ENCODE measurements around the gene SPIRE2. TPM values are rescaled to one million over a fixed set of nuclear protein-coding genes. Genes with fewer than 3 reads are reported as not detected.
A peak's percentile ranks its signal among the peaks of the same experiment; 100 is the strongest.
"Not testable (repeated sequence)": the region's sequence is repeated elsewhere in the genome, so short reads cannot be mapped to it uniquely, and the experiment has no call there.

Gene SPIRE2
- total RNA-seq, 1 donor from 2014 or later, result 15.8 TPM

- intact Hi-C loops (cut with DNase I), result no loop called here
- no peak overlapping the region for H3K27ac ChIP-seq
- ATAC-seq, result peak in 1 of 2 donors; percentile 2
Observed at GRCh38 chr16:89815639-89816348, 12.5 kb upstream of the SPIRE2 start.

GRCh38 chr16:89818851-89819403, 9.3 kb upstream of the SPIRE2 start:
- intact Hi-C loops (cut with DNase I); H3K36me3 ChIP-seq; H3K27me3 ChIP-seq (ENCODE audit: low read depth); H3K9me3 ChIP-seq; H3K4me3 ChIP-seq; ATAC-seq; DNase-seq; H3K27ac ChIP-seq: not testable (repeated sequence)
- H3K4me1 ChIP-seq, result peaks cover 23% of the 10 kb centered on the region

More at GRCh38 chr16:89815639-89816348, 12.5 kb upstream of the SPIRE2 start:
- no peak for DNase-seq
- Histone ChIP-seq H3K4me1 (peaks cover 12% of the 10 kb centered on the region), H3K9me3 (no peaks in the 10 kb centered on the region), H3K36me3 (no peaks in the 10 kb centered on the region), H3K4me3 (peak overlapping the region; percentile 73), H3K27me3 (ENCODE audit: low read depth) (no peaks in the 10 kb centered on the region)
- no peak for TF ChIP-seq CTCF (IDR thresholded peaks at IDR 0.05)

GRCh38 chr16:89819448-89819847, 8.8 kb upstream of the SPIRE2 start:
- H3K27me3 ChIP-seq (ENCODE audit: low read depth); H3K4me3 ChIP-seq; DNase-seq; H3K9me3 ChIP-seq; ATAC-seq; intact Hi-C loops (cut with DNase I); H3K36me3 ChIP-seq; H3K27ac ChIP-seq: not testable (repeated sequence)
- H3K4me1 ChIP-seq, result peaks cover 23% of the 10 kb centered on the region

DNA sequence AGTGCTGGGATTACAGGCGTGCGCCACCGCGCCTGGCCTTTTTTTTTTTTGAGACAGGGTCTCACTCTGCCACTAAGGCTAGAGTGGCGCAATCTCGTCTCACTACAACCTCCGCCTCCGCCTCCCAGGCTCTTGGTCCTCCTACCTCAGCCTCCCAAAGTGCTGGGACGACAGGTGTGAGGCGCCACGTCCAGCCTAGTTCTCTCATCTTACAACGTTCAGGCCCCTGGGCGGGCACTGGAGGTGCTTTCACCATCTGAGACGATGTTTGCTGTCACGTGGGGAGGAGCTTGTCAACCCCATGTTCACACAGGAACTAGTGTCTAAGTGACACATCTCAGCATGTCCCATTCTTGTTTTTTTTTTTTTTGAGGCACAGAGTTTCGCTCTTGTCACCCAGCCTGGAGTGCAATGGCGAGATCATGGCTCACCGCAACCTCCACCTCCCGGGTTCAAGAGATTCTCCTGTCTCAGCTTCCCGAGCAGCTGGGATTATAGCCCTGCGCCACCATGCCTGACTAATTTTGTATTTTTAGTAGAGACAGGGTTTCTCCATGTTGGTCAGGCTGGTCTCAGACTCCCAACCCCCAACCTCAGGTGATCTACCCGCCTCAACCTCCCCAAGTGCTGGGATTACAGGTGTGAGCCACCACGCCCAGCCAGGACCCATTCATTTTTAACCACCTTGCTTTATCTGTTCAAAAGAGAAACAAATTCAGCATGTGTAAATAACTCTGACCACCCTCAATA, 6.7 kb upstream of the SPIRE2 start:
- intact Hi-C loops (cut with DNase I), result no loop called here
- no peaks in the 10 kb centered on the region for H3K27me3 ChIP-seq (ENCODE audit: low read depth)
- no peaks in the 10 kb centered on the region for H3K9me3 ChIP-seq
- no peak for TF ChIP-seq CTCF (IDR thresholded peaks at IDR 0.05)
- H3K36me3 ChIP-seq, result no peaks in the 10 kb centered on the region
- DNase-seq, result no peak
- H3K27ac ChIP-seq, result no peak overlapping the region
- H3K4me1 ChIP-seq, result peaks cover 18% of the 10 kb centered on the region
- ATAC-seq, result no peak
- no peak overlapping the region for H3K4me3 ChIP-seq

DNA sequence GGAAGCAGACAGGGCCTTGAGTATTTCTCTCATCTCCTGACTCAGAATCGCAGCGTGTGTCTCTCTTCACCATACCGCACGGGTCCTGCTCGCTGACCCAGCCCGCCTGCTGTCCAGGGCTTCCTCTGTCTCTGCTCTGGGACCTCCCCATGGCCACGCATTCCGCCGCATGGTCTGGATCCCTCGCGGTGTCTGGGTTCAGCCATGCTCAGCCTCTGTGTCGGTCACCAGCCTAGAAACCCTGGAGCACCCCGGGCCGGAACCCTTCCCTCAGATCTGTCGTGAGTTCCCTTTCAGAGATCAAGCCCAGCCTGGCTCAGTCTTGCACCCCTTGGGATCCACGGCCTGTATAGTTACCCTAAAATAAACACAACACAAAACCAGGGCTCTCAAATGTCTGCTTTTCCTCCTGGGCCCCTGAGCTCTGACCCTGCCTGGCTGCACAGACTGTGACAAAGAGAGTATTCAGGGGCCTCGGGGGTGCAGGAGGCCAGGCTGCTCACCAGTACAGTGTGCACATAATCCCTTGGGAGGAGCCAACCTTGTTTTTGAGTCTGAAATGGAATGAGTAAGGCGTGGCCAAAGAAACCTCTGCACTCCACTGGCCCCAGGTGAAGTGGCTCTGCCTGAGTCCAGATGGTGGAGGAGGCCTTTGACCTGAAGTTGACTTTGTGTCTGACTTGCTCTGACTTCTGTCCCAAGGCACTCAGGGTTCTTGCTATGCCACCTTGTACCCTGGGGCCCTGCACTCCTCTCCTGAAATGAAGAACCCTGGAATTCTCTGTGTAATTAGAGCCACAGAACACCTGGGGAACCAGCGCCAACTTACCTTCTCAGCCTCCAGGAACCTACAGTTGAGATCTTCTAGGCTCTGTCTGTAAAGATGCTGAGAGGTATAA, 5.8 kb upstream of the SPIRE2 start:
- H3K27ac ChIP-seq, result no peak overlapping the region
- TF ChIP-seq CTCF (IDR thresholded peaks at IDR 0.05), result no peak
- no peaks in the 10 kb centered on the region for H3K9me3 ChIP-seq
- H3K4me1 ChIP-seq, result peaks cover 20% of the 10 kb centered on the region
- ATAC-seq (peak; percentile 73 to 82), DNase-seq (no peak)
- intact Hi-C loops (cut with DNase I), result no loop called here
- H3K4me3 ChIP-seq, result no peak overlapping the region
- H3K27me3 ChIP-seq (ENCODE audit: low read depth), result no peaks in the 10 kb centered on the region
- H3K36me3 ChIP-seq, result no peaks in the 10 kb centered on the region

Measured in lower lobe of right lung (tissue), 2 donors.